DLD1 (cell line): Measurements from ENCODE around the gene ZNF785.
"Not testable (repeated sequence)": the region's sequence is repeated elsewhere in the genome, so short reads cannot be mapped to it uniquely, and the experiment has no call there.

Source experiments
- in situ Hi-C: cut with HindIII; loops from 2 replicates; pipeline ENCODE4 v1.10.0; 2017; ENCODE audit warnings: low sequenced_read_pairs

ZNF785 gene

GRCh38 chr16:30603945-30604315, 18.4 kb upstream of the ZNF785 start:
- in situ Hi-C loops = no loop called here

GRCh38 chr16:30602616-30603277, 17.2 kb upstream of the ZNF785 start:
- in situ Hi-C loops = no loop called here

- in situ Hi-C loops = no loop called here
Observed at GRCh38 chr16:30601966-30602365, 16.5 kb upstream of the ZNF785 start.

- in situ Hi-C loops = no loop called here
Observed at GRCh38 chr16:30600929-30601328, 15.4 kb upstream of the ZNF785 start.

GRCh38 chr16:30600215-30600614, 14.7 kb upstream of the ZNF785 start:
- in situ Hi-C loops = no loop called here

GRCh38 chr16:30592871-30593270, 7.4 kb upstream of the ZNF785 start:
- in situ Hi-C loops = no loop called here

GRCh38 chr16:30590869-30591268, 5.4 kb upstream of the ZNF785 start:
- in situ Hi-C loops = not testable (repeated sequence)

GRCh38 chr16:30589582-30589981, 4.1 kb upstream of the ZNF785 start:
- in situ Hi-C loops = not testable (repeated sequence)

GRCh38 chr16:30588651-30589050, 3.2 kb upstream of the ZNF785 start:
- in situ Hi-C loops = no loop called here

GRCh38 chr16:30585022-30585399, 486 bp downstream of the ZNF785 start:
- in situ Hi-C loops = no loop called here

- in situ Hi-C loops = no loop called here
Observed at GRCh38 chr16:30582611-30583340, 2.7 kb downstream of the ZNF785 start.

GRCh38 chr16:30581457-30581856, 4.0 kb downstream of the ZNF785 start:
- in situ Hi-C loops = no loop called here

GRCh38 chr16:30574678-30575077, 10.8 kb downstream of the ZNF785 start:
- in situ Hi-C loops = no loop called here

- in situ Hi-C loops = no loop called here
Observed at GRCh38 chr16:30571445-30572322, 13.8 kb downstream of the ZNF785 start, which contains the start of gene ZNF688. ZNF688 (minus strand) TSS chr16:30571714; CDS start chr16:30571629, 85 bp downstream.

GRCh38 chr16:30570636-30571444, 14.7 kb downstream of the ZNF785 start:
- in situ Hi-C loops = no loop called here

GRCh38 chr16:30569746-30570635, 15.5 kb downstream of the ZNF785 start:
- in situ Hi-C loops = no loop called here

- in situ Hi-C loops = no loop called here
Observed at GRCh38 chr16:30569281-30569680, 16.2 kb downstream of the ZNF785 start.

GRCh38 chr16:30567991-30568638, 17.4 kb downstream of the ZNF785 start:
- in situ Hi-C loops = no loop called here
